GM12891 (cell line): Measurements from ENCODE around the gene ZNF213.

ENCODE experiments used
- PAX5 ChIP-seq: IDR thresholded peaks from 2 replicates; pipeline ENCODE4 v1.6.1; 2011; ENCODE audit warnings: low read length, moderate library complexity, mild to moderate bottlenecking; ENCODE audit not compliant: insufficient read depth, severe bottlenecking
- POLR2A ChIP-seq: IDR thresholded peaks from 2 replicates; pipeline ENCODE4 v1.6.1; 2011; ENCODE audit warnings: low read depth, low read length, control low read depth
- POLR2AphosphoS5 ChIP-seq: IDR thresholded peaks from 2 replicates; pipeline ENCODE4 v1.6.1; 2011; ENCODE audit warnings: low read depth, low read length, control low read depth
- POU2F2 ChIP-seq: IDR thresholded peaks from 2 replicates; pipeline ENCODE4 v1.6.1; 2011; ENCODE audit warnings: low read depth, mild to moderate bottlenecking, control low read depth, low read length, moderate library complexity
- SPI1 ChIP-seq: IDR thresholded peaks from 2 replicates; pipeline ENCODE4 v1.6.1; 2011; ENCODE audit warnings: low read depth, low read length, control low read depth
- TAF1 ChIP-seq: IDR thresholded peaks from 2 replicates; pipeline ENCODE4 v1.6.1; 2011; ENCODE audit warnings: low read depth, low read length, control low read depth

DNA sequence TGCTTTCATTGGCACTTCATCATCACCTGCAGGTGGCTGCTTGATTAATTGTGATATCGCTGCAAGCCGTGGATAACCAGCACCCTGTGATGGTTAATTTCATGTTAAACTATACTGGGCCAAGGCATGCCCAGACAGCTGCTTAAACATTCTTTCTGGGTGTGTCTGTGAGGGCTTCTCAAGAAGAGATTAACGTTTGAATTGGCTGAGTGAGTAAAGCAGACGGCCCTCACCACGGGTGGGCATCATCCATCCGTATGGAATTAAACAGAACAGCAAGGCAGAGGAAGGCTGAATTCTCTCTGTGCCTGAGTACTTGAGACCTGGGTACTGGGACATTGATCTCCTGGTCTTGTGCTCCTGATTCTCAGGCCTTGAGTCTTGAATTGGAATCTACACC lies 7.1 kb upstream of the ZNF213 start:
- no peak for TF ChIP-seq POLR2A
- no peak for TF ChIP-seq POLR2AphosphoS5
- TF ChIP-seq SPI1, result no peak
- TF ChIP-seq TAF1, result no peak
- TF ChIP-seq POU2F2, result no peak
- no peak for TF ChIP-seq PAX5
